SH-SY5Y (cell line): ENCODE data around the gene NR2E1.

Experiments
- GATA2 ChIP-seq: IDR thresholded peaks from 2 replicates; pipeline ENCODE4 v1.6.1; 2011; ENCODE audit warnings: mild to moderate bottlenecking, low read depth, low read length
- GATA3 ChIP-seq: IDR thresholded peaks from 2 replicates; pipeline ENCODE4 v1.6.1; 2011; ENCODE audit warnings: low read depth, mild to moderate bottlenecking, low read length, moderate library complexity

DNA sequence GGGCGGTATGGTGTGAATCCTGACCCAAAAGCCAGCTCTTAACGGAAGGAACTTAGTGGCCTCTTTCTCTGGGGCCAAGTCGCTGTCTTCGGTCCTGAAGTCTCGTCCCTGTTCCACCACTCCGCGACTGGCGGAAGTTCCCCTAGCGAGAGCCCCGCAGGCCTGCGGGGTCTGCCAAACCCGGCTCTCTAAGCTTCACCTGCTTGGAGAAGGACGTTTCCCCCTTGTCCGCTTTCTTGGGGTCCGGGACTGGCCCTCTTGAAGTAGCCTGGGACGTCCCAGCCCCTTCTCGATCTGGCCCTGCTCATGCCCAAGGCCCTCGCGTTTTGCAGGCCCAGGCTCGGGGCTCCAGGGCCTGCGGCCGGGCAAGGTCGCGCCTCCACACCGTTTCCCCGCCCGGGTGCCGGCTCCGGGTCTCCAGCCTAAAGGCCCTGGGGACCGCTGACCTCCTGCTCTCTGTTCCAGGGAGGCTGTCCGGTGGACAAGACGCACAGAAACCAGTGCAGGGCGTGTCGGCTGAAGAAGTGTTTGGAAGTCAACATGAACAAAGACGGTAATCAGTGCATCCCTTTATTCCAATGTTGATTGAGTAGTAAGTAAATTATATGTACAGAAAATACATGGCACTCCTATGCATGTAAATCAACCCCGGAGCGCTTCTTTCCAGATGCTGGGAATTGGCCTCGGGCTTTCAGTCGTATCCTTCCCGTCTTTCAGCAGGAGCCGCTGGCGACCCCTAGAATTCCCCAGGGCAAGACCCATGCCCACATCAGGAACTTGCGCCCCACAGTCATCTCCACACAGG lies 8.8 kb downstream of the NR2E1 start:
- TF ChIP-seq GATA2: no peak
- TF ChIP-seq GATA3: no peak
